ENCODE results near the gene TOX4.

GRCh38 chr14:21496453-21496852 lies 19.5 kb downstream of the TOX4 start:
- no peak for TF ChIP-seq POLR2AphosphoS5 (IDR thresholded peaks at IDR 0.05; ENCODE audit: low read depth, low read length)
- no peak for TF ChIP-seq POLR2A (IDR thresholded peaks at IDR 0.05; ENCODE audit: low read depth, low read length)
- TF ChIP-seq SPI1 (IDR thresholded peaks at IDR 0.05; ENCODE audit: low read depth, low read length), result no peak
- no peak for TF ChIP-seq PAX5 (IDR thresholded peaks at IDR 0.05; ENCODE audit: insufficient read depth, low read length, severe bottlenecking)
